ENCODE measurements around the gene SLC39A3. TPM values are rescaled to one million over a fixed set of nuclear protein-coding genes. Genes with fewer than 3 reads are reported as not detected.

The SLC39A3 gene
- total and polyA plus RNA-seq, 2 of the 8 experiments (the other 6 are each of a cell fraction or from before 2014, with no cell fraction given): 33.0 to 52.9 TPM

DNA sequence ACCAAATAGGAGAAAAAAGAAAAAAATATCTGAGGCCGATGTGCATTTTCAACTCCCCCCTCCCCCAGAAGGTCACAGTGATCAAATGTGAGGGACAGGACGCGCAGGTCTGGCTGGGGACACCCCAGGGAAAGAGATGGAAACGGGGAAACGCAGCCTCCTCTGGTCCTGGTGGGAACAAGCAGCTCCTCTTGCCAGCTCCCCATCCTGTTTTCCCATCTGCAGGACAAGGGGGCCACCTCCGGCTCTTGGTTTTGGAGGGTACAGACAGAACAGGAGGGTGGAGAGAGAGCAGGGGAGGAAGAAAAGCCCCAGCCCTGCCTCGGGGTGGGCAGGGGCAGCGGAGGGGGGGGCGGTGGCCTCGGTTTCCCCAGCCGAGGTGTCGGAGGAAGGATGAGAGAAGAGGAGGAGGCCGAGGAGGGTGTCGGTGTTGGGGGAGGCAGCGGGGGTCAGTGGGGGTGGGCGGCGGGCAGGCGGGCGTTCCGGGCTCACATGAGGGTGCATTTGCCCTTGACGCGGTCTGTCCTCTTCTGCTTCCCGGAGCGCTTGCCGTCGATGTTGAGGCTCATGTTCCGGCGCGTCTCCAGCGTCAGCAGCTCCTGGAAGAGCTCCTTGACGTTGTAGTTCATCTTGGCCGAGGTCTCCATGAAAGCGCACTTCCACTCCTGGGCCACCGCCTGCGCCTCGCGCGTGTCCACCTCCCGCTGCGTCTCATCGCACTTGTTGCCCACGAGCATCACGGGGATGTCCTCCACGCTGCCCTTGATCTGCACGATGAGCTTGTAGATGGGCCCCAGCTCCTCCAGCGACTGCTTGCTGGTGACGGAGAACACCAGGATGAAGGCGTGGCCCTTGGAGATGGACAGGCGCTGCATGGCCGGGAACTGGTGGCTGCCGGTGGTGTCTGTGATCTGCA, 22.8 kb downstream of the SLC39A3 start:
- no peak overlapping the region for H3K18ac ChIP-seq (ENCODE audit: extremely low read depth, low read length)
- H4K8ac ChIP-seq (ENCODE audit: extremely low read depth, insufficient read depth, low read length): no peak overlapping the region
- H4K20me1 ChIP-seq (replicated peaks in 1 of 2; ENCODE audit: control insufficient read depth in 1 of 2, insufficient read depth in 2 of 2, low read length in 2 of 2): peaks cover 0 to 4% of the 10 kb centered on the region in 2 experiments
- no peak overlapping the region for H3K23ac ChIP-seq (ENCODE audit: insufficient read length)
- no peak overlapping the region for H4K5ac ChIP-seq (ENCODE audit: insufficient read length, low read depth, low read length)
- H2BK15ac ChIP-seq (ENCODE audit: low read length): no peak overlapping the region
- H3K9ac ChIP-seq (replicated peaks in 1 of 4; ENCODE audit: extremely low read depth in 1 of 4, low read depth in 3 of 4, low read length in 3 of 4): no peak overlapping the region
- no peak overlapping the region for H3K14ac ChIP-seq (ENCODE audit: insufficient read length)
- peaks cover 0 to 1% (median under 1%) of the 10 kb centered on the region in 4 experiments; a peak in 3 of 7 replicates for H3K27me3 ChIP-seq (replicated peaks in 1 of 4; ENCODE audit: control insufficient read depth in 3 of 4, extremely low read depth in 1 of 4, insufficient read depth in 3 of 4, low read length in 3 of 4)
- H3K4me1 ChIP-seq (replicated peaks in 1 of 4; ENCODE audit: control insufficient read depth in 3 of 4, insufficient read depth in 4 of 4, low read length in 3 of 4): peaks cover 0 to 10% (median 6%) of the 10 kb centered on the region in 4 experiments; a peak in 6 of 7 replicates
- H3K79me2 ChIP-seq (ENCODE audit: control insufficient read depth in 1 of 2, insufficient read depth in 2 of 2, low read length in 2 of 2): no peaks in the 10 kb centered on the region
- no peak overlapping the region for H2BK20ac ChIP-seq (ENCODE audit: low read length)
- peaks cover 0 to 17% (median 0%) of the 10 kb centered on the region in 4 experiments; a peak in 1 of 8 replicates for H3K36me3 ChIP-seq (ENCODE audit: control insufficient read depth in 2 of 4, insufficient read depth in 4 of 4, low read length in 3 of 4)
- H3K27ac ChIP-seq (ENCODE audit: low read depth, low read length): no peak overlapping the region
- H3K4me3 ChIP-seq (ENCODE audit: extremely low read depth in 1 of 4, insufficient read depth in 2 of 4, low read depth in 3 of 4, low read length in 4 of 4): no peak overlapping the region
- H2AFZ ChIP-seq (ENCODE audit: low read length): no peak overlapping the region
- DNase-seq (ENCODE audit: low read depth in 1 of 2, low spot score in 2 of 2) (no peak), FAIRE-seq (no peak)
- ChIA-PET POLR2A (ENCODE audit: partially characterized antibody) (interaction anchor here (0.6 to 2.3 kb wide), 5 partner anchors 11 to 55 kb away, joined by 3 to 8 read pairs (median 4); partner anchors contain the start of gene GNG7), CTCF (ENCODE audit: partially characterized antibody) (interaction anchor here (0.6 to 1.7 kb wide), 5 partner anchors 15 to 126 kb away, joined by 3 to 6 read pairs (median 4); partner anchors contain the start of gene GNG7)
- no peak overlapping the region for H3K4ac ChIP-seq (replicated peaks; ENCODE audit: insufficient read length, low read depth, low read length)
- no peak overlapping the region for H4K91ac ChIP-seq (replicated peaks; ENCODE audit: insufficient read length, low read length)
- peaks cover 19% of the 10 kb centered on the region; the same call in 1 of the 2 replicates for H3K23me2 ChIP-seq (ENCODE audit: low read depth, low read length)
- H3K79me1 ChIP-seq (ENCODE audit: low read depth, low read length): no peaks in the 10 kb centered on the region
- peak overlapping the region; percentile 52; the same call in 1 of the 2 replicates for H2BK5ac ChIP-seq (ENCODE audit: low read depth, low read length)
- H2BK120ac ChIP-seq (replicated peaks; ENCODE audit: low read depth, low read length): no peak overlapping the region
- WGBS, 2 experiments (ENCODE audit: extremely low coverage in 1 of 2, insufficient coverage in 1 of 2, insufficient read length in 1 of 2, insufficient replicate concordance in 2 of 2, low coverage in 1 of 2, low lambda C conversion rate in 2 of 2, missing lambda C conversion rate in 1 of 2): 93% methylated on average over 16 of the region's 51 CpGs; no CpG with 5 or more reads in 1 of the 2 experiments
- TF ChIP-seq KDM1A (IDR thresholded peaks at IDR 0.05; ENCODE audit: borderline replicate concordance, low read length): no peak
- no peak for TF ChIP-seq CHD1 (IDR thresholded peaks at IDR 0.05; ENCODE audit: low read depth, low read length)
- no peak for TF ChIP-seq JUND (IDR thresholded peaks at IDR 0.05; ENCODE audit: low read length)
- TF ChIP-seq EZH2 (IDR thresholded peaks at IDR 0.05; ENCODE audit: low read depth, low read length, severe bottlenecking): no peak
- TF ChIP-seq, protein P1, sequence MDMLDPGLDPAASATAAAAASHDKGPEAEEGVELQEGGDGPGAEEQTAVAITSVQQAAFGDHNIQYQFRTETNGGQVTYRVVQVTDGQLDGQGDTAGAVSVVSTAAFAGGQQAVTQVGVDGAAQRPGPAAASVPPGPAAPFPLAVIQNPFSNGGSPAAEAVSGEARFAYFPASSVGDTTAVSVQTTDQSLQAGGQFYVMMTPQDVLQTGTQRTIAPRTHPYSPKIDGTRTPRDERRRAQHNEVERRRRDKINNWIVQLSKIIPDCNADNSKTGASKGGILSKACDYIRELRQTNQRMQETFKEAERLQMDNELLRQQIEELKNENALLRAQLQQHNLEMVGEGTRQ (IDR thresholded peaks at IDR 0.05; ENCODE audit: low read length): no peak
- no peak for TF ChIP-seq SIN3A (conservative IDR thresholded peaks at IDR 0.05 in 1 of 2, IDR thresholded peaks at IDR 0.05 in 1 of 2; ENCODE audit: low read depth in 1 of 2, low read length in 2 of 2)
- H2BK12ac ChIP-seq (ENCODE audit: low read depth, low read length): no peak overlapping the region
- H2AK5ac ChIP-seq (ENCODE audit: low read depth, low read length): no peak overlapping the region
- H3K4me2 ChIP-seq (ENCODE audit: insufficient read depth in 1 of 2, low read depth in 2 of 2, low read length in 2 of 2): no peak overlapping the region
- H3K9me3 ChIP-seq (ENCODE audit: insufficient read depth in 2 of 2, low read depth in 1 of 2, low read length in 1 of 2): peaks cover 9 to 17% of the 10 kb centered on the region in 2 experiments; a peak in 3 of 4 replicates
- no peak overlapping the region for H3K56ac ChIP-seq (replicated peaks; ENCODE audit: insufficient read length, low read depth, low read length)

All from H1 (cell line).